ENCODE results near the gene GRIP1.

GRCh38 chr12:66380769-66381535 is 297.9 kb downstream of the GRIP1 start:
- TF ChIP-seq REST (IDR thresholded peaks at IDR 0.05; ENCODE audit: low read depth, low read length) (no peak), TAF1 (IDR thresholded peaks at IDR 0.05; ENCODE audit: borderline replicate concordance, low read depth, low read length) (no peak), SMC3 (IDR thresholded peaks at IDR 0.05; ENCODE audit: borderline replicate concordance, low read length) (no peak), CTCF (IDR thresholded peaks at IDR 0.05 in 2 of 3, conservative IDR thresholded peaks at IDR 0.05 in 1 of 3; ENCODE audit: control insufficient read depth in 2 of 3, extremely low read depth in 1 of 3, insufficient read depth in 1 of 3, low read depth in 3 of 3, low read length in 3 of 3) (no peak), PKNOX1 (IDR thresholded peaks at IDR 0.05) (no peak), SPI1 (IDR thresholded peaks at IDR 0.05; ENCODE audit: borderline replicate concordance, insufficient read depth, low read depth, low read length) (no peak), PBX3 (IDR thresholded peaks at IDR 0.05; ENCODE audit: insufficient replicate concordance, low read depth, low read length) (no peak)

Data from GM12878 (cell line).